GM23338 (cell line): ENCODE measurements around the gene HCN3. TPM values are rescaled to one million over a fixed set of nuclear protein-coding genes. Genes with fewer than 3 reads are reported as not detected.

ENCODE experiments used
- ATAC-seq: fragments of 200-7000 bp; cut with Tn5 transposase; 3 replicates; pipeline ENCODE4 v1.9.1; 2020
- DNase-seq: peaks from one replicate; pipeline ENCODE4 v3.0.0-alpha.2; 2015; ENCODE audit warnings: low spot score
- H2AFZ ChIP-seq: fragments of 200-600 bp; sonication (generic); 2 replicates; pipeline ENCODE4 v1.8.0; 2016; ENCODE audit warnings: antibody characterized with exemption, mild to moderate bottlenecking, moderate library complexity
- H3F3A ChIP-seq: fragments of 200-600 bp; sonication (generic); replicated peaks from 2 replicates; pipeline ENCODE4 v1.8.0; 2017; ENCODE audit warnings: antibody characterized with exemption, mixed run types, low read depth
- H3K27ac ChIP-seq: fragments of 200-600 bp; sonication (generic); 2 replicates; pipeline ENCODE4 v1.6.1; 2016; ENCODE audit warnings: low read depth
- H3K27me3 ChIP-seq: fragments of 200-600 bp; sonication (generic); 2 replicates; pipeline ENCODE4 v1.8.0; 2016; ENCODE audit warnings: mild to moderate bottlenecking, mixed run types, moderate library complexity; ENCODE audit not compliant: insufficient read depth
- H3K36me3 ChIP-seq: fragments of 200-600 bp; sonication (generic); 2 replicates; pipeline ENCODE4 v1.8.0; 2016; ENCODE audit warnings: mild to moderate bottlenecking; ENCODE audit not compliant: insufficient read depth
- H3K4me1 ChIP-seq: fragments of 200-600 bp; sonication (generic); 2 replicates; pipeline ENCODE4 v1.8.0; 2016; ENCODE audit warnings: mild to moderate bottlenecking, moderate library complexity; ENCODE audit not compliant: insufficient read depth
- H3K4me2 ChIP-seq: fragments of 200-600 bp; sonication (generic); 2 replicates; pipeline ENCODE4 v1.7.1; 2017; ENCODE audit warnings: mixed run types
- H3K4me3 ChIP-seq: fragments of 200-600 bp; sonication (generic); 2 replicates; pipeline ENCODE4 v1.6.1; 2016; ENCODE audit warnings: mixed run types
- H3K79me2 ChIP-seq: fragments of 200-600 bp; sonication (generic); replicated peaks from 2 replicates; pipeline ENCODE4 v1.8.0; 2017; ENCODE audit warnings: mild to moderate bottlenecking; ENCODE audit not compliant: insufficient read depth
- H3K9me2 ChIP-seq: fragments of 200-600 bp; sonication (generic); 2 replicates; pipeline ENCODE4 v1.8.0; 2017; ENCODE audit not compliant: insufficient read depth
- H4K20me1 ChIP-seq: fragments of 200-600 bp; sonication (generic); replicated peaks from 2 replicates; pipeline ENCODE4 v1.8.0; 2017; ENCODE audit warnings: mild to moderate bottlenecking; ENCODE audit not compliant: insufficient read depth
- H3K27ac Mint-ChIP-seq: 2 replicates; pipeline ENCODE4 v1.8.0; 2020; ENCODE audit warnings: inconsistent platforms, mild to moderate bottlenecking, moderate library complexity, mixed read lengths
- H3K27me3 Mint-ChIP-seq: 3 replicates; pipeline ENCODE4 v1.8.0; 2022; ENCODE audit warnings: low read depth, mild to moderate bottlenecking, moderate library complexity, mixed read lengths, inconsistent platforms; ENCODE audit not compliant: insufficient read depth, poor library complexity
- H3K36me3 Mint-ChIP-seq: 3 replicates; pipeline ENCODE4 v1.8.0; 2021; ENCODE audit warnings: low read depth, mild to moderate bottlenecking, inconsistent platforms, moderate library complexity, mixed read lengths
- H3K4me1 Mint-ChIP-seq: 3 replicates; pipeline ENCODE4 v1.8.0; 2020; ENCODE audit warnings: mild to moderate bottlenecking, inconsistent platforms, mixed read lengths
- H3K4me3 Mint-ChIP-seq: 3 replicates; pipeline ENCODE4 v1.8.0; 2021; ENCODE audit warnings: moderate library complexity, mild to moderate bottlenecking, inconsistent platforms, mixed read lengths
- H3K9me3 Mint-ChIP-seq: 3 replicates; pipeline ENCODE4 v1.8.0; 2020; ENCODE audit warnings: moderate library complexity, mild to moderate bottlenecking, inconsistent platforms, mixed read lengths
- CREB1 ChIP-seq: fragments of 250-450 bp; sonication (Bioruptor Pico); IDR thresholded peaks from 2 replicates; pipeline ENCODE4 v1.5.0; 2020; ENCODE audit warnings: low read depth, mild to moderate bottlenecking, moderate library complexity
- CTCF ChIP-seq, 2 experiments: fragments of 200-600 bp in 1 of 2; sonication (generic) in 1 of 2; conservative IDR thresholded peaks; 2 replicates each; pipeline versions ENCODE4 v1.5.1 to v1.6.1; 2016 to 2017; ENCODE audit warnings: antibody characterized with exemption in 2 of 2, low read depth in 2 of 2, mild to moderate bottlenecking in 2 of 2, moderate library complexity in 1 of 2
- ETS1 ChIP-seq: IDR thresholded peaks from 2 replicates; pipeline ENCODE4 v1.6.1; 2016; ENCODE audit warnings: antibody characterized with exemption
- JUNB ChIP-seq: IDR thresholded peaks from one replicate; pipeline ENCODE4 v1.6.1; 2016; ENCODE audit warnings: antibody characterized with exemption; ENCODE audit not compliant: unreplicated experiment
- NANOG ChIP-seq: IDR thresholded peaks from 2 replicates; pipeline ENCODE4 v1.6.1; 2016; ENCODE audit warnings: antibody characterized with exemption, borderline replicate concordance
- STAT1 ChIP-seq: IDR thresholded peaks from one replicate; pipeline ENCODE4 v1.6.1; 2016; ENCODE audit warnings: antibody characterized with exemption; ENCODE audit not compliant: unreplicated experiment
- ZNF331 ChIP-seq: fragments of 250-450 bp; sonication (Bioruptor Pico); IDR thresholded peaks from 2 replicates; pipeline ENCODE4 v1.5.0; 2020; ENCODE audit warnings: low read depth, mild to moderate bottlenecking, moderate library complexity
- ZNF462 ChIP-seq: fragments of 250-450 bp; sonication (Bioruptor Pico); IDR thresholded peaks from 2 replicates; pipeline ENCODE4 v1.5.0; 2020; ENCODE audit warnings: mild to moderate bottlenecking, moderate library complexity
- polyA plus RNA-seq: library from polyadenylated mRNA; unstranded; fragments of >200 nt; fragmentation: Nextera tagmentation; extraction: Ambion mirVana; gene quantifications from 2 replicates; pipeline ENCODE4 v1.2.1, GENCODE V29; 2016
- total RNA-seq: library from RNA; depleted of rRNA; stranded (reverse); fragments of >200 nt; shearing (Covaris generic); gene quantifications from 2 replicates; pipeline ENCODE4 v1.2.3, GENCODE V29; 2014

The HCN3 gene
- total and polyA plus RNA-seq, 2 experiments from 2014 or later = 3.4 to 4.9 TPM

DNA sequence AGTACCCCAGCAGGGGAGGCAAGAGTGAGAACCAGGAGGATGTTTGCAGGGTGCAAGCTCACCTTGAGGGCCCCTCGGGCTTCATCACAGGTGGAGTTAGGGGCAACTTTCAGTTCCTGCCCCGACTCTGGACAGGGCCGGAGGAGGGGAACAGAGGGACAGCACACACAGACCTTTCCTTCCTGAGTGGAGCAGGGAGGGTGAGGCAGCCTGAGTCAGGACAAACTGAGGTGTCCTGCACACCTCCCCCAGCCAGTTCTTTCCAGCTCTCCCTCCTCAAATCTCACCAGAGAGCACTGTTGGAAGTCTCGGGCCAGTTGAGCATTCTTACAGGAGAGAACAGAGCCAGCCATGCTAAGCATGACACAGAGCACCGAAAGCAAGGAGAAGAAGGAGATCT, 23.5 kb upstream of the HCN3 start:
- ATAC-seq = no peak
- peak overlapping the region; percentile 98; the same call in 1 of the 2 replicates for H3K4me2 ChIP-seq
- no peak overlapping the region for H2AFZ ChIP-seq
- peaks cover 5% of the 10 kb centered on the region; the same call in 1 of the 2 replicates for H3K36me3 ChIP-seq
- TF ChIP-seq NANOG (no peak), ZNF462 (CRISPR knock-in tag) (no peak), STAT1 (no peak), JUNB (no peak), CTCF (conservative IDR thresholded peaks at IDR 0.05; ENCODE audit: low read depth in 2 of 2) (no peak), CREB1 (CRISPR knock-in tag) (no peak), ZNF331 (no peak), ETS1 (no peak)
- no peak overlapping the region for H3K27ac ChIP-seq
- Mint-ChIP-seq H3K4me3 (peak overlapping the region; percentile 83), H3K27ac (no peak overlapping the region), H3K36me3 (peaks cover 17% of the 10 kb centered on the region), H3K27me3 (peaks cover 13% of the 10 kb centered on the region), H3K4me1 (peaks cover 28% of the 10 kb centered on the region), H3K9me3 (no peaks in the 10 kb centered on the region)
- H3F3A ChIP-seq = peaks cover 17% of the 10 kb centered on the region; the same call in 1 of the 2 replicates
- peaks cover 16% of the 10 kb centered on the region; the same call in 1 of the 2 replicates for H3K4me1 ChIP-seq
- H3K4me3 ChIP-seq = peak overlapping the region; percentile 89; the same call in 1 of the 2 replicates
- H3K27me3 ChIP-seq = no peaks in the 10 kb centered on the region
- no peak for DNase-seq
- no peaks in the 10 kb centered on the region for H3K9me2 ChIP-seq
- H4K20me1 ChIP-seq = no peaks in the 10 kb centered on the region
- no peaks in the 10 kb centered on the region; the same call in 1 of the 2 replicates for H3K79me2 ChIP-seq
